ENCODE data around the gene HOXD3. TPM values are rescaled to one million over a fixed set of nuclear protein-coding genes. Genes with fewer than 3 reads are reported as not detected.
A peak's percentile ranks its signal among the peaks of the same experiment; 100 is the strongest.

HOXD3 gene
- polyA plus RNA-seq, 3 donors: not detected

- H3K4me2 ChIP-seq (replicated peaks; ENCODE audit: extremely low read depth, low read length, poor library complexity, severe bottlenecking): no peak overlapping the region
- no peak overlapping the region for H3K9ac ChIP-seq (ENCODE audit: insufficient read depth, low read length, poor library complexity, severe bottlenecking)
- no peak for DNase-seq
- Mint-ChIP-seq H3K27ac (no peak overlapping the region), H3K36me3 (peaks cover 0 to 10% of the 10 kb centered on the region in 2 donors), H3K4me1 (peaks cover 31% of the 10 kb centered on the region), H3K27me3 (ENCODE audit: low read depth in 3 of 3) (peaks cover 93 to 100% (median 94%) of the 10 kb centered on the region in 3 donors), H3K4me3 (peak overlapping the region in 1 of 2 donors; percentile 68), H3K9me3 (peaks cover 0 to 34% (median 26%) of the 10 kb centered on the region in 7 donors)
- intact Hi-C loops (cut with micrococcal nuclease): no loop called here
- no peak overlapping the region for H3K4me3 ChIP-seq (replicated peaks in 1 of 3; ENCODE audit: low read depth in 2 of 3, low read length in 3 of 3)
- no peaks in the 10 kb centered on the region for H4K20me1 ChIP-seq (ENCODE audit: insufficient read depth, low read length)
- peaks cover 7 to 50% of the 10 kb centered on the region in 2 donors for H3K9me3 ChIP-seq (replicated peaks in 1 of 2; ENCODE audit: control insufficient read depth in 1 of 2, insufficient read depth in 1 of 2, low read length in 2 of 2)
- H3K36me3 ChIP-seq (replicated peaks in 1 of 2; ENCODE audit: control insufficient read depth in 1 of 2, insufficient read depth in 2 of 2, low read length in 2 of 2): no peaks in the 10 kb centered on the region
- no peak overlapping the region for H2AFZ ChIP-seq (ENCODE audit: insufficient read depth, low read depth, low read length, poor library complexity, severe bottlenecking)
- H3K27ac ChIP-seq (ENCODE audit: low read depth in 1 of 2, low read length in 2 of 2): no peak overlapping the region
- peaks cover 17 to 19% of the 10 kb centered on the region in 2 donors for H3K4me1 ChIP-seq (ENCODE audit: control insufficient read depth in 1 of 2, insufficient read depth in 2 of 2, low read length in 2 of 2)
- no peak for TF ChIP-seq CTCF (IDR thresholded peaks at IDR 0.05)
- peaks cover 98 to 99% of the 10 kb centered on the region in 2 donors for H3K27me3 ChIP-seq (ENCODE audit: control insufficient read depth in 2 of 2, insufficient read depth in 2 of 2, low read length in 2 of 2)
- 15% methylated on average over 9 of the region's 14 CpGs for WGBS (ENCODE audit: insufficient coverage)
- no peaks in the 10 kb centered on the region for H3K79me2 ChIP-seq (ENCODE audit: insufficient read depth, low read length)
Measured at GRCh38 chr2:176138526-176138922, 18.6 kb upstream of the HOXD3 start.

GRCh38 chr2:176138923-176139660, 18.0 kb upstream of the HOXD3 start:
- Histone ChIP-seq H3K27me3 (ENCODE audit: control insufficient read depth in 2 of 2, insufficient read depth in 2 of 2, low read length in 2 of 2) (peaks cover 98 to 99% of the 10 kb centered on the region in 2 donors), H3K9me3 (replicated peaks in 1 of 2; ENCODE audit: control insufficient read depth in 1 of 2, insufficient read depth in 1 of 2, low read length in 2 of 2) (peaks cover 7 to 49% of the 10 kb centered on the region in 2 donors), H3K4me2 (replicated peaks; ENCODE audit: extremely low read depth, low read length, poor library complexity, severe bottlenecking) (no peak overlapping the region), H3K79me2 (ENCODE audit: insufficient read depth, low read length) (no peaks in the 10 kb centered on the region), H4K20me1 (ENCODE audit: insufficient read depth, low read length) (no peaks in the 10 kb centered on the region), H3K36me3 (replicated peaks in 1 of 2; ENCODE audit: control insufficient read depth in 1 of 2, insufficient read depth in 2 of 2, low read length in 2 of 2) (no peaks in the 10 kb centered on the region), H3K4me3 (replicated peaks in 1 of 3; ENCODE audit: low read depth in 2 of 3, low read length in 3 of 3) (no peak overlapping the region), H3K27ac (ENCODE audit: low read depth in 1 of 2, low read length in 2 of 2) (no peak overlapping the region), H3K4me1 (ENCODE audit: control insufficient read depth in 1 of 2, insufficient read depth in 2 of 2, low read length in 2 of 2) (peaks cover 17 to 19% of the 10 kb centered on the region in 2 donors), H3K9ac (ENCODE audit: insufficient read depth, low read length, poor library complexity, severe bottlenecking) (no peak overlapping the region), H2AFZ (ENCODE audit: insufficient read depth, low read depth, low read length, poor library complexity, severe bottlenecking) (no peak overlapping the region)
- TF ChIP-seq CTCF (IDR thresholded peaks at IDR 0.05): no peak
- WGBS (ENCODE audit: insufficient coverage): 5% methylated on average over 20 of the region's 28 CpGs
- Mint-ChIP-seq H3K27me3 (ENCODE audit: low read depth in 3 of 3) (peaks cover 93 to 100% (median 93%) of the 10 kb centered on the region in 3 donors), H3K4me3 (peak overlapping the region in 1 of 2 donors; percentile 68), H3K36me3 (peaks cover 0 to 10% of the 10 kb centered on the region in 2 donors), H3K4me1 (peaks cover 31% of the 10 kb centered on the region), H3K27ac (no peak overlapping the region), H3K9me3 (peaks cover 0 to 34% (median 26%) of the 10 kb centered on the region in 7 donors)
- no peak for DNase-seq
- intact Hi-C loops (cut with micrococcal nuclease): no loop called here

Measured in CD14-positive monocyte (primary cell).